ENCODE data around the gene TAOK2.

Gene TAOK2

GRCh38 chr16:29963021-29963743 lies 10.5 kb upstream of the TAOK2 start:
- DNase-seq, result no peak

GRCh38 chr16:29968205-29968604 lies 5.5 kb upstream of the TAOK2 start:
- no peak for DNase-seq

GRCh38 chr16:29971304-29971703 lies 2.4 kb upstream of the TAOK2 start:
- no peak for DNase-seq

- no peak for DNase-seq
Observed at GRCh38 chr16:29972500-29972899, 1.2 kb upstream of the TAOK2 start.

- DNase-seq, result no peak
Observed at GRCh38 chr16:29972992-29973383, 680 bp upstream of the TAOK2 start.

GRCh38 chr16:29974291-29975133 lies 844 bp downstream of the TAOK2 start:
- peak; percentile 29 for DNase-seq

- DNase-seq, result no peak
Observed at GRCh38 chr16:29975134-29975538, 1.5 kb downstream of the TAOK2 start.

- no peak for DNase-seq
Observed at GRCh38 chr16:29975811-29976511, 2.3 kb downstream of the TAOK2 start.

- DNase-seq, result no peak
Observed at GRCh38 chr16:29977063-29977825, 3.6 kb downstream of the TAOK2 start.

- no peak for DNase-seq
Observed at GRCh38 chr16:29978081-29978480, 4.4 kb downstream of the TAOK2 start.

- DNase-seq, result no peak
Observed at GRCh38 chr16:29978564-29979270, 5.0 kb downstream of the TAOK2 start.

GRCh38 chr16:29982560-29983419 lies 9.1 kb downstream of the TAOK2 start:
- DNase-seq, result no peak

GRCh38 chr16:29983420-29984136 lies 9.9 kb downstream of the TAOK2 start:
- DNase-seq, result no peak

- DNase-seq, result no peak
Observed at GRCh38 chr16:29984137-29984763, 10.6 kb downstream of the TAOK2 start.

- no peak for DNase-seq
Observed at GRCh38 chr16:29984764-29985147, 11.1 kb downstream of the TAOK2 start.

GRCh38 chr16:29985271-29985811 lies 11.7 kb downstream of the TAOK2 start:
- no peak for DNase-seq

- no peak for DNase-seq
Observed at GRCh38 chr16:29986231-29986630, 12.6 kb downstream of the TAOK2 start.

GRCh38 chr16:29986931-29987330 lies 13.3 kb downstream of the TAOK2 start:
- no peak for DNase-seq

- DNase-seq, result no peak
Observed at GRCh38 chr16:29987371-29988085, 13.9 kb downstream of the TAOK2 start.
